Kasumi-1 (cell line): Measurements from ENCODE around the gene LIN37.

Experiments used
- DNase-seq, 2 experiments: peaks; one replicate each; lab custom pipeline; 2025; lab: John Stamatoyannopoulos, UW

LIN37 gene, protein sequence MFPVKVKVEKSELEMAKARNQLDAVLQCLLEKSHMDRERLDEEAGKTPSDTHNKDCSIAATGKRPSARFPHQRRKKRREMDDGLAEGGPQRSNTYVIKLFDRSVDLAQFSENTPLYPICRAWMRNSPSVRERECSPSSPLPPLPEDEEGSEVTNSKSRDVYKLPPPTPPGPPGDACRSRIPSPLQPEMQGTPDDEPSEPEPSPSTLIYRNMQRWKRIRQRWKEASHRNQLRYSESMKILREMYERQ

DNA sequence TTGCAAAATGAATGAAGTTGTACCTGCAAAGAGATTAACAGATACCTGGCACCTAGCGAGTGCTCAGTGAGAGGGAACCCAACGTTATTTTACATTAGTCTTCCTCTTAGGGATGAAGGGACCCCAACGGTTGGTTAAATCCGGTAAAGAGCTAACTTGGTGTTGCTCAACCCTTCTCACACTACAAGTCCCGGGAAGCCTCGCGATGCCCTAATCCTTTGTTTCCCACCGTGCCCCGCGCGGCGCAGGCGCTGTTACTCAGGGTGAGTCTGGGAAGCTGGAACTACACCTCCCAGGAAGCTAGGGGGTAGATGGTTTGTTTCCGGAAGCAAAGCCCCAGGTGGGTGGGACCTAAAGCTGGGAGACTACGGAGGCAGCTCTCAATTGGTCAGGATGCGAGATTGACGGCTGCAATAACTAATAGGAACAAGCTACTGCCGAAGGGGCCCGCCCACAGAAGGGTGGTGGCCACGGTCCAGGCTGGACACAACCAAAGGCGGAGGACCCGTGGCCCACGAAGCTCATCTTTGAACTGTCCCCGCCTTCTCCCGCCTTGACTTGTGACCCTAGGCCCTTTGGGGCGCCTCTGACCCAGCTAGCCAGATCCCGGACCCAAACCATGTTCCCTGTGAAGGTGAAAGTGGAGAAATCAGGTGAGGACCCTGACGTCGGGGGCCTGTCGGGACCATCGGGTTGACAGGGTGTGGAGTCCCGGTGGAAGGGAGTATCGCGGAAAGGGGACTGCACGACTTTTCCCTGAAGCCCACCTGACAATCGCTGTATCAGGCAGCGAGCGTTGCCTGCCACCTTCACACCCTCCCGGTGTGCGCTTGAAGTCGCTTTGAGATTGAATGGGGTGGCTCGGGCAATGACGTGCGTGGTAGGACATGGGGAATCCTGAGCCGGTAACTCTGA lies at the start of gene LIN37:
LIN37 (plus strand) TSS at position 471 of the 915 bp plus-strand sequence; CDS start at position 620, 149 bp downstream.
- DNase-seq = peak; percentile 99

DNA sequence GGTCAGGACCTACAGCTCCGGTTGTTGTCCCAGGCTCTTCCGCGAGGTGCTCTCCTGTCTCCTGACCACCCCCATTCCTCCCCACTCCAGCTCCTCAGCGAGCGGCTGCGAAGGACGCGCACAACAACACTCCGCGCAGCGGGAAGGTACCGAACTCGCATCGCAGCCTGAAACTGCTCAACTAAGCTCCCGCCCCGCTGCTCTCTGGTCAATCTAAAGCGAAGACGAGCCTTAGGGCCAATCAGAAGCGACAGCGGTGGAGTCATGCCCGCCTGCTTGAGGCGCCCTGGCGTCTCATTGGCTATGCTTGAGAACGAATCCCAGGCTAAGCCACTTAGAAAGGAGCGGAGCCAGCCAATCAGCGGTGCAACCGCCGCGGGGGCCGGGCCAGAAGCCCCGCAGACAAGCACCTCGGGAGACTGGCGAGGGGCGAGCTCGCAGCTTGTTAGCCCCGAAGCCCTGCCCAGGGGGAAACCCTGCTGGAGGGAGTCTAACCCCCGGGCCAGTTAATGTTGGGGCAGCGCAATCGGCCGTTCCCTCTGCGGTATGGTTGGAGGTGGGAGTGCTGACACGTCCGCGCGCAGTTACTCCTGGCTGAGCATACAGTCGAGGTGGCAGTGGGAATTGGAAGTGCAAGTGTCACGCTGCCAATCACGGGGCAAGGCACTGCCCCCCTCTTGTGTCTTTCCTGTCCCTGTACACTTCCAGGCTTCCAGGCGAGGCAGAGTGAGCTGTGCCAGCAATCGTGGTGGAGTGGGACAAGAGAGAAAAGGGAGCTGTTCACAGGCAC lies 46.0 kb upstream of the LIN37 start:
- DNase-seq = peak; percentile 99

DNA sequence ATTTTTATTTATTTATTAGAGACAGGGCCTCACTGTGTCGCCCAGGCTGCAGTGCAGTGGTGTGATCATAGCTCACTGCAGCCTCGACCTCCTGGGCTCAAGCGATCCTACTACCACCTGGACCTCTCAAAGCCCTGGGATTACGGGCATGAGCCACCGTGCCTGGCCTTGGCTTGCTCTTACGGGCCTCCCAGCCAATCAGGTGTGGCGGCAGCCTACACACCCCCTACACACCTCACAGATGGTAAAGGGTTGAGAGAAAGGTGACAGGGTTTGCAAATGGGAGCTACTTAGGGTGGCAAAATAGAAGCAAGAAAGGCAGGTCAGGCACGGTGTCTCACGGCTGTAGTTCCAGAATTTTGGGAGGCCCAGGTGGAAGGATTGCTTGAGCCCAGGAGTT lies 45.0 kb upstream of the LIN37 start:
- no peak for DNase-seq

DNA sequence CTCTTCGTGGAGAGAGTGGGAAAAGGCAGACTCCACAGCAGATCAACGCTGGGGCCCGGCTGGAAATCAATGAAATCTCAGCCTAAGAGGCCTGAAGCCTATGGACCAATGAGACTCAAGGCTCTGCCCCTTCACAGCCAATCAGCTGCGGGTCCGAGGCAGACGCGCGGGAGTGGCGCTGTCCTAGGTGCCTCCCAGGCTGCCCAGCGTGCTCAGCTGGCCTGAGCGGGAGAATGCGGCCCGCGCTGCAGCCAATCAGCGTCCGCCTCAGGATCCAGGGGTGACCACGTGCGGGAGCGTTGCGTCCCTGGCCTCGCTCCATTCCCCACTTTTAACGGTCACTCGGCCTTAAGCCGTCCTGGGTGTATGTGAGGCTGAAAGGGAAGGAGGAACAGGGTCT lies 44.2 kb upstream of the LIN37 start, which contains the start of gene ZBTB32:
ZBTB32 (plus strand) TSS at position 341 of the 400 bp plus-strand sequence. CDS start 10,069 bp downstream, outside the sequence.
- no peak for DNase-seq

DNA sequence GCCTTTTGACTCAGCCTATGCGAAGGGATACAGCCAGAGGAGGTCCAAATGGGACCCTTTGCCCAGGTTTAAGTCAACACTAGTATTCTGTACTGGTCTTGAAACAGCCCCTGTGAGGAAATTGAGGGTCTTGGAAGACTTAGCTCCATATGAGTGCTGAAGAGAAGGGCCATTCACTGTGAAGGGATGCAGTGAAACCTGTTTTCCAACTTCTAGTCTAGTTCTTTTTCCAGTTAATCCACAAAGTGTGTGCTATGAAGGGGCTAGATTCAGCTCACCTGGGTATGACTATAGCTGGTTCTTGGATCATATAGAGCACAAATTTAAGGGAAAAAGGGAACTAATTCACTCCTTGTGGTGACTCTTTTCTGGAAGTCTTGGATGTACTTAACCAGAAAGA lies 40.0 kb upstream of the LIN37 start:
- DNase-seq = no peak

DNA sequence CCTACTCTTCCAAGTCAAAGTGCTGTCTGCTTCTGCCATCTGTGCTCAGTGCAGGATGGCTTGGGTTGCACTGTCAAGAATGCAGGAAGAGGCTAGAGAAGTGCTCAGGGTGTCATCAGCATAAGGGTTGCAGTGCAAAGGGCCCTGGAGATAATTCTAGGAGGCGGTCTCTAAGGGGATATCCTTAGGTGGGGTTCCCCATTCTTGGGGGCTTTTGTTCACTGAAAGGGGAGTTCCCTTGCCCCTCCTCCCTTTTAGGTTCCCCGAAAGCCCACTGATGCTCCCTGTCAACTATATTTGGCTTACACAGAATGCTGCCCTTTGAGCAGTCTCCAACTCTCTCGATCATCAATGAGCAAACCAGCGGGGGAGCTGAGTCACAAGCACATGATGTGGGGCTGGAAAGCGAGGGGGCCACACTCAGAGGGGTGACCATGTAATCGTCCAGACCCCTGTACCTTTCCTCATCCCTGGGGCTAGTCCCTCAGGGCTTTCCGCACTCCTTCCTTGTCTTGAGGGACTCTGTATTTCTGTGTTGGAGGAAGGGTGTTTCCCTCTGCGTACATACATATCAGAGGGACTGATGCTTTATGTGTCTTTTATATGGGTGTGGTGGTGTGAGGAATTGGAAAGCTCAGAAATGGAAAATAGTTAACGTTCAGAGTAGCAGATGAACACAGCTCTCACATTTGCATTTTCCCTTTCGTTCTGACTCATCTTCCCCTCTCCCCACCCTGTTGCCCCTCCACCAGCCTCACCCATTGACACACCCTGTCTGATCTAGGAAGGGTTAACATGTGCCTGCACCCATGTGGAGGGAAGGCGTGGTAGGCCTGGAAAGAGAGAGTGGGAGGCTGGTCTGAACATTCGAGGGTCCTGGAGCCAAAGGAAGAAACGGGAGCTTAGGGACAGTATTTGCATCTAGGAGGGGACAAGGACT lies 37.3 kb upstream of the LIN37 start:
- no peak for DNase-seq

DNA sequence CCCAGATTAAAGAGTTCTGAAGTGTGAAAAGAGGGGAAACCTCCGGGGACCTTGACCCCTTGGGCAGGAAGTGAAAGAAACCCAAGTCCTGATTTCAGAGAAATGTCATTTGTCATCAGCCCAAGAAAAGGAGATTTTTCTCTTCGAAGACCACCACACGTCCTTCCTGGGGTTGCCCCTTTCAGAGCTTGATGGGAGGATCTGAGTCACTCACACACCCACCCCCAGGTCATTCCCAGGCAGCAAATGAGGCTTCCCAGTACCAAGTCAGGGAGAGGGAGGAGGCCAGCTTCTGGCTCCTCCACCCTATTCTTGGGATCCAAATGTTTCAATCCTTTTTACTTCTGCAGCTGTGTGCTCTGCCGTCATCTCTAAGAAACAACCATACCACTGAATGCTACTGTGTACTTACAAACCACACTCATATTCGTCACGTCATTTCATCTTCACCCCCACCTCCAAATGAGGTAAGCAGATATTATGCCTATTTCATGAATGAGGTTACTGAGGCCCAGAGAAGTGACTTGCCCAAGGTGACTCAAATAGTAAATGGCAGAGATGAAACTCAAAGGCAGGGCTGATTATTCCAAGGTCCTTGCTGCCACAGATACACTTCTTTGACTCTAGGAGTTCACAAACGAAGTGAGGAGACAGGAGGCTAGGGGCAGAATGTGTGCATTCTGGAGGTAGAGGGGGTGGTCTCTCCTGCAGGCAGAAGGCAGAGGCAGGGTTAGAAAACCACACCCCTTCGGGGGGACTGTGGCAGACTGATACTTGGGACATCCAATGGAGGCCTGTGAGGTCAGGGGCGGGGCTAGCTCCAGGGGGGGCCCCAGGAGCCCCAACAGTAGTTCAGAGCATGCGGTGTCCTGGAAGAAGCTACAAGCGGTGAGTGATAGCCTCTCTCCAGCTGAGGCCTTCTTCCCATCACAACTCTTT lies 35.5 kb upstream of the LIN37 start:
- DNase-seq = no peak

DNA sequence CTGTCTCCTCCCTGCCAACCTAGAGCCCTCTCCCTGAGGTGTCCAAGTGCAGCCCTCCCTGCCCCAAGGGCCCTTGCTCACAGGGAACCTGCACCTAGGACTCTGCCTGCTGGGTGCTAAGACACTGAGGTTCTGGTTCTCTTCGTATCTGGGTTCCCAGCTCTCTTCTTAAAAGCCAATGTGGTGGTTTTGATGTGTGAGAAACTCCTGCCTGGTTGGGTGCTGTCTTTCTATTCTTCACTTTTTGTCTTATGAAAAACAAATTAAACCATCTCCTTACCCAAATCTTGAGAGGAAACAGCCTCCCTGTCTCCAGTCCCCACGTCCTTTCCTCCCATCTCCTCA lies 34.9 kb upstream of the LIN37 start:
- no peak for DNase-seq

DNA sequence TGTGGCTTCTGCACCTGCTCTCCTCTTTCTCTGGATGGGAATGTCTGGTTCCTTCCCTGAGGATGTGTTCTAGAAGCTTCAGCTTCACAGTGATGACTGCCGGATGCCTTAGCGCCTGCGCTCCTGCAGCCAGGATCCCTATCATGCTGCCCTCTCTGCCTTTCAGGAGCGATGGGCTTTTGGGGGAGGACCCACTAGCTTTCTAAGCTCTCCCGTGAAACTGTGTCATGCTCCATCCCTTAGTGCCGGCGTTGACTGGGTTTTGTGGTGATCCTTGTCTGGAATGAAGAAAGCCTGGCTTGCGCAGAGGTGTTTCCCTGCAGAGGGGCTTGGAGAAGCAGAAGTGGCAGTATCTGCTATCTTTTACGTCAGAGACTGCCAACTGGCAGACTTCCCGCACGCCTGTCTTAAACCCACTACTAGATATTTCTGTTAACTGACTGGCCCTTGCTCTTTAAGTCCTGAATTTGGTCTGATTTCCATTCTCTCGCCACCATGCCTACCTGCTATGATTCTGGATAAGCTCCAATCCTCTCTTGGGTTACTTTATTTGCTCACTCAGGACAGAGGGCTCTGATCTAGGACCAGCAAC lies 34.4 kb upstream of the LIN37 start:
- DNase-seq = no peak

DNA sequence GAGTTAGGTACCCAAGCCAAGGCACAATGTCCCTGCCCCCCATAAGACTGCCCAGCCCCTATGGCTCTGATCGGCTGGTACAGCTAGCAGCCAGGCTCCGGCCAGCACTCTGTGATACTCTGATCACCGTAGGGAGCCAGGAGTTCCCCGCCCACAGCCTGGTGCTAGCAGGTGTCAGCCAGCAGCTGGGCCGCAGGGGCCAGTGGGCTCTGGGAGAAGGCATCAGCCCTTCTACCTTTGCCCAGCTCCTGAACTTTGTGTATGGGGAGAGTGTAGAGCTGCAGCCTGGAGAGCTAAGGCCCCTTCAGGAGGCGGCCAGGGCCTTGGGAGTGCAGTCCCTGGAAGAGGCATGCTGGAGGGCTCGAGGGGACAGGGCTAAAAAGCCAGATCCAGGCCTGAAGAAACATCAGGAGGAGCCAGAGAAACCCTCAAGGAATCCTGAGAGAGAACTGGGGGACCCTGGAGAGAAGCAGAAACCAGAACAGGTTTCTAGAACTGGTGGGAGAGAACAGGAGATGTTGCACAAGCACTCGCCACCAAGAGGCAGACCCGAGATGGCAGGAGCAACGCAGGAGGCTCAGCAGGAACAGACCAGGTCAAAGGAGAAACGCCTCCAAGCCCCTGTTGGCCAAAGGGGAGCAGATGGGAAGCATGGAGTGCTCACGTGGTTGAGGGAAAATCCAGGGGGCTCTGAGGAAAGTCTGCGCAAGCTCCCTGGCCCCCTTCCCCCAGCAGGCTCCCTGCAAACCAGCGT lies 33.6 kb upstream of the LIN37 start:
- DNase-seq = peak; percentile 25 to 31

DNA sequence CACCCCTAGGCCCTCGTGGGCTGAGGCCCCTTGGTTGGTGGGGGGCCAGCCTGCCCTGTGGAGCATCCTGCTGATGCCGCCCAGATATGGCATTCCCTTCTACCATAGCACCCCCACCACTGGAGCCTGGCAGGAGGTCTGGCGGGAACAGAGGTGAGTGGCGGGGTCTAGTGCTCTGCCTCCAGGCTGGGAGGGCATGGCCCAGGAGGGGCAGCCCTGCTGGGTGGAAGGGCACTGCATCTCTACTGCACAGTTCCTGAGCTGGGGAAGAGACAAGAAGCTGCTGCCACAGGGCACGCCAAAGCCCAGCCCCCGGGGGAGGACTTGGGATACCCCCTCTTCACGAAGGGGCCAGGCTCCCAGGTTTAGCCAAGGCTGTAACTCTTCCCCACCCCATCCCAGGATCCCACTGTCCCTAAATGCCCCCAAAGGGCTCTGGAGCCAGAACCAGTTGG lies 33.0 kb upstream of the LIN37 start:
- DNase-seq = no peak

DNA sequence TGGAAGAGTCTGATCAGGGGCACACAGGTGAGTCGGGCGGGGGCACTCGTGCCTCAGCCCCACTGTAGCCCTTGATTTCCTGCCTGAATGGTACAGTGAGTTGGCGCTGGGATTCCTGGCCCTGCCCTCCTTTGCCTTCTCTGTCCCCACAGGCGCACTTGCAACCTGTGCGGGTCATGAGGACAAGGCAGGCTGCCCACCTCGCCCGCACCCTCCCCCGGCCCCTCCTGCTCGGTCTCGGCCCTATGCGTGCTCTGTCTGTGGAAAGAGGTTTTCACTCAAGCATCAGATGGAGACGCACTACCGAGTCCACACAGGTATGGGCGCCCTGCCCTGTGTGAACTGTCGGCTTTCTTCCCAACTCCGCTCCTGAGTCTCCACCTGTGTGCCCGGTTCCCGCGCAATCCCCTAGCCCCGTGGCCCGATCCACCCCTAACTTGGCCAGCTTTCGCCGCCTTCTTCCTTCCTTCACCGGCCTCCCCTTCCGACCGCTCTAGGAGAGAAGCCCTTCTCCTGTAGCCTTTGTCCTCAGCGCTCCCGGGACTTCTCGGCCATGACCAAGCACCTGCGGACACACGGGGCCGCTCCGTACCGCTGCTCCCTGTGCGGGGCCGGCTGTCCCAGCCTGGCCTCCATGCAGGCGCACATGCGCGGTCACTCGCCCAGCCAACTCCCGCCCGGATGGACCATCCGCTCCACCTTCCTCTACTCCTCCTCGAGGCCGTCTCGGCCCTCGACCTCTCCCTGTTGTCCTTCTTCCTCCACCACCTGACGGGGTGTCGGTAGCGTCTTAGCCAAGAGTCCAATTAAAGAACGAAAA lies 32.2 kb upstream of the LIN37 start:
- peak in 1 of 2 experiments; percentile 29 for DNase-seq

DNA sequence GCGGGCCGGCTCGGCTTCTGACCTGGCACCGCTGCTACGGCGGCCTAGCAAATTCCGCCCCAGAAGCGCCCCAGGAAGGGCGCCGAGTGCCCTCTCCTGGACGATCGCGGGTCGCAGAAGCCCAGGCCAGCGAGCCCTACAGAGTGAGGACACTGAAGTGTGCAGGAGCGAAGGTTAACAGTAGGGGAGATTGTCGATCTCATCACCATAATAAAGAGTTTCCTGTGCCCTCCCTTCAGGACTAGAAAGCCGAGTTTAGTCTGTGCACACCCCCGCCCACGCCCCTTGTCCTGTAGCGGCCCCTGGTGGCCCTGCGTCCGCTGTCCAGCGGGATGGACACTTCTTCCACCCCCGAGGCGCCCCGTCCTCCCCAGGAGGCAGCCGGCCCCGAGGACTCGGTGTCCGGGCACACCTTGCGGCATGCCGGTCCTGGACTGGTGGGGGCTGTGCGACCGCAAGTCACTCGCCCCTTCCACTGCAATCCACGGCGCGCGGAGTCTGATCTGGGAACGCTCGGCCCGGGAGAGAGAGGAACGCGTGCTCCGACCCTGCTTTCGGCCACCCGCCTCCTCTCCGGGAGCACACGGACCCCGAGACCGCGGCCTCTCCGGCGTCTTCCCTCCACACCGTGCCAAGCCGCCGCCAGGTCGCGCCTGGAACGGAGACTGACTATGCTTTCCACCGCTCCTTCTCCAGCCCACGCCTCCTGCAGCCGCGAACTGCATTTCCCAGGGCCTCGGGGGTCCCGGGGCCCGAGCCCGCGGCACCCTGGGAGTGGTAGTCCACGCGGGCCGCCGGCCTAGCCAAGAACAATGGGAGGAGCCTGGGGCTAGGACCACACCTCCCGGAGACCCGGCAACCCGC lies 31.3 kb upstream of the LIN37 start:
- DNase-seq = peak; percentile 94 to 96

DNA sequence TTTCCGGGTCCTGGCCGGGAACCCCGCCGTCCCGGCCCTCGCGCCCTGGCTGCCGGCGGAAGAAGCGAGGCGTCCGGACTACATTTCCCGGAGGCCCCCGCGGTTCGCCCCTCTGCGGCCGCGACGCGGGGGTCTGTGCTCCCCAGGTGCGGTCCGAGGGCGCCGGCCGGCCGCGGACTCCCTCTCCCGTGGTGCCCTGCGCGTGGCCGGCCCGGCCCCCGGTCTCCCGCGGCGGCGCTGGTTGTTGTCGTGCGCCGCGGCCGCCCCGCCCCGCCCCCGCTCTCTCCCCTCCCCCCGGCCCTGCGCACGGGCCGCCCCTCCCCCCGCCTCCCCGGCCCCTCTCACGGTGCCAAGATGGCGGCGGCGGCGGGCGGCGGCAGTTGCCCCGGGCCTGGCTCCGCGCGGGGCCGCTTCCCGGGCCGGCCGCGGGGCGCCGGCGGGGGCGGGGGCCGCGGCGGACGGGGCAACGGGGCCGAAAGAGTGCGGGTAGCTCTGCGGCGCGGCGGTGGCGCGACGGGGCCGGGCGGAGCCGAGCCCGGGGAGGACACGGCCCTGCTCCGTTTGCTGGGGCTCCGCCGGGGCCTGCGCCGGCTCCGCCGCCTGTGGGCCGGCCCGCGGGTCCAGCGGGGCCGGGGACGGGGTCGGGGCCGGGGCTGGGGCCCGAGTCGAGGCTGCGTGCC lies 30.6 kb upstream of the LIN37 start, which contains the start of gene KMT2B:
KMT2B (plus strand) TSS at position 339 of the 680 bp plus-strand sequence; CDS start at position 355, 16 bp downstream.
- DNase-seq = no peak

DNA sequence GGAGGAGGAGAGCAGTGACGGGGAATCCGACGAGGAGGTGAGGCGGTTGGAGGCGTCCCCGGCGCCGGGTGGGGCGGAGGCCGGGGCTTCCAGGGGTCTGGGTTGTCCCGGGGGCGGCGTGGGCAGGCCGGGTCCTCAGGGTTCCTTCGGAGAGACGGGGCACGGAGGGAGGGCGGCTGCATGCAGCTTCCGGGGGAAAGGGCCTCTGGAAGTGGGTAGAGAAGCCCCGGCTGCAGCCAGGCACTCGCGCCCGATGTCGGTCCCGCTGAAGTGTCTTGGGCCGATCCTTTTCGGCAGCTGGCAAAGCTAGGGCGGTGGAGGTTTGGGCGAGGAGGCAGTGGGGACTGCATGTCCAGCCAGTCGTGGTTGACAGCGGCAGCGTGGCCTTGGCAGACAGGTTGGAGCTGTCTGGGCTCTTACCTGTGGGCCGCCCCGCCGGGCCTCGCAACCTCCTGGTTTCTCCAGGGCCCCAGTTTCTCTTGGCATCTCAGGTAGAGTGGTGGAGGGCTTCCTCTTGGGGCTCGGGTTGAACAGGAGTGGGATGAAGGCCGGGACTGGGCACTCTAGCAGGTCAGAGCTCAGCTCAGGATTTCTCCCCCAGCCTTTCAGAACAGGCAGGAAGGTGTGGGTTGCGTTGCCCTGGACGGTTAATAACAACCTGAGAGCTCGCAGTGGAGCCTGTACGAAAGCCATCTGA lies 29.9 kb upstream of the LIN37 start:
- peak; percentile 11 to 24 for DNase-seq
